BJ (cell line): Measurements from ENCODE around the gene OR10R2. TPM values are rescaled to one million over a fixed set of nuclear protein-coding genes. Genes with fewer than 3 reads are reported as not detected.

Source experiments
- CTCF ChIA-PET: fragments of 350-600 bp; formaldehyde crosslinking; extraction: SDS; loops from one replicate; lab custom pipeline; 2021; ENCODE audit warnings: antibody characterized with exemption, inconsistent platforms; lab: Yijun Ruan, JAX
- POLR2A ChIA-PET: fragments of 300-600 bp; sonication (Branson Sonifier 250); formaldehyde crosslinking; extraction: SDS; loops from one replicate; lab custom pipeline; 2021; ENCODE audit warnings: antibody characterized with exemption; lab: Charles Lee
- DNase-seq: peaks from one replicate; pipeline ENCODE4 v3.0.0-alpha.2; 2011; ENCODE audit warnings: low read depth
- H3K27me3 ChIP-seq: 2 replicates; pipeline ENCODE4 v1.6.0; 2011; ENCODE audit warnings: low read length; ENCODE audit not compliant: control insufficient read depth, insufficient read depth
- H3K36me3 ChIP-seq: 2 replicates; pipeline ENCODE4 v1.5.1; 2011; ENCODE audit warnings: low read length; ENCODE audit not compliant: control insufficient read depth, insufficient read depth
- H3K4me3 ChIP-seq: 2 replicates; pipeline ENCODE4 v1.5.1; 2011; ENCODE audit warnings: low read depth, mild to moderate bottlenecking, control low read depth, low read length
- polyA plus RNA-seq: library from polyadenylated mRNA; depleted of rRNA; stranded (reverse); fragments of >200 nt; gene quantifications from 2 replicates; pipeline ENCODE4 v1.2.3, GENCODE V29; 2011
- TF ChIP-seq, protein P1 (sequence below): IDR thresholded peaks from 2 replicates; pipeline ENCODE4 v1.5.1; 2011; ENCODE audit warnings: low read depth, mild to moderate bottlenecking, control low read depth, inconsistent platforms, low read length, moderate library complexity; ENCODE audit not compliant: insufficient read depth

The OR10R2 gene
- polyA plus RNA-seq, 1 experiment = not detected

DNA sequence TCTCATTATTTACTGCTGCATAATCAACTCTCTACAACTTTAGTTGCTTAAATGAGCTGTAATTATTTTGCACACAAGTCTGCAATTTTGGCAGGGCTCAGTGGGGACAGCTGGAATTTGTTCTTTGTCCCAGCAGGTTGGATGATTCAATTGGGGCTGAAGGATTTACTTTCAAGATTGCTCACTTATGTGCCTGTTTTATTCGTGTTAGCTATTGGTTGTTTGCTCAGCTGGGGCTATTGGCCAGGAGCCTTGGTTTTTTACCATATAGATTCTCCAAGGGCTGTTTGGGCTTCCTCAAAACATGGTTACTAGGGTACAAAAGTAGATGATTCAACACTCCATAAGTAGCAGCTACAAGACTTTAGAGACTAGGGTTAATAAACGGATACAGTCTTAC is 13.4 kb downstream of the OR10R2 start:
- ChIA-PET CTCF (interaction anchor here (0.9 kb wide), 1 partner anchor 25 kb away, joined by 3 read pairs; no protein-coding TSS in a partner anchor), POLR2A (no interaction called here)
- no peaks in the 10 kb centered on the region for H3K36me3 ChIP-seq
- DNase-seq = no peak
- TF ChIP-seq, protein P1, sequence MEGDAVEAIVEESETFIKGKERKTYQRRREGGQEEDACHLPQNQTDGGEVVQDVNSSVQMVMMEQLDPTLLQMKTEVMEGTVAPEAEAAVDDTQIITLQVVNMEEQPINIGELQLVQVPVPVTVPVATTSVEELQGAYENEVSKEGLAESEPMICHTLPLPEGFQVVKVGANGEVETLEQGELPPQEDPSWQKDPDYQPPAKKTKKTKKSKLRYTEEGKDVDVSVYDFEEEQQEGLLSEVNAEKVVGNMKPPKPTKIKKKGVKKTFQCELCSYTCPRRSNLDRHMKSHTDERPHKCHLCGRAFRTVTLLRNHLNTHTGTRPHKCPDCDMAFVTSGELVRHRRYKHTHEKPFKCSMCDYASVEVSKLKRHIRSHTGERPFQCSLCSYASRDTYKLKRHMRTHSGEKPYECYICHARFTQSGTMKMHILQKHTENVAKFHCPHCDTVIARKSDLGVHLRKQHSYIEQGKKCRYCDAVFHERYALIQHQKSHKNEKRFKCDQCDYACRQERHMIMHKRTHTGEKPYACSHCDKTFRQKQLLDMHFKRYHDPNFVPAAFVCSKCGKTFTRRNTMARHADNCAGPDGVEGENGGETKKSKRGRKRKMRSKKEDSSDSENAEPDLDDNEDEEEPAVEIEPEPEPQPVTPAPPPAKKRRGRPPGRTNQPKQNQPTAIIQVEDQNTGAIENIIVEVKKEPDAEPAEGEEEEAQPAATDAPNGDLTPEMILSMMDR = no peak
- H3K4me3 ChIP-seq = no peak overlapping the region
- H3K27me3 ChIP-seq = no peaks in the 10 kb centered on the region

GRCh38 chr1:158491316-158491715 is 19.3 kb downstream of the OR10R2 start:
- TF ChIP-seq, protein P1 = no peak
- no peak overlapping the region for H3K4me3 ChIP-seq
- ChIA-PET POLR2A (no interaction called here), CTCF (interaction anchor here (2.0 kb wide), 1 partner anchor 14 kb away, joined by 6 read pairs; no protein-coding TSS in a partner anchor)
- no peak for DNase-seq
- H3K36me3 ChIP-seq = no peaks in the 10 kb centered on the region
- H3K27me3 ChIP-seq = no peaks in the 10 kb centered on the region

- ChIA-PET POLR2A (no interaction called here), CTCF (interaction anchor here (2.0 kb wide), 1 partner anchor 13 kb away, joined by 6 read pairs; no protein-coding TSS in a partner anchor)
- H3K27me3 ChIP-seq = no peaks in the 10 kb centered on the region
- H3K36me3 ChIP-seq = no peaks in the 10 kb centered on the region
- TF ChIP-seq, protein P1 = no peak
- no peak for DNase-seq
- no peak overlapping the region for H3K4me3 ChIP-seq
Observed at GRCh38 chr1:158493054-158493453, 21.0 kb downstream of the OR10R2 start.

DNA sequence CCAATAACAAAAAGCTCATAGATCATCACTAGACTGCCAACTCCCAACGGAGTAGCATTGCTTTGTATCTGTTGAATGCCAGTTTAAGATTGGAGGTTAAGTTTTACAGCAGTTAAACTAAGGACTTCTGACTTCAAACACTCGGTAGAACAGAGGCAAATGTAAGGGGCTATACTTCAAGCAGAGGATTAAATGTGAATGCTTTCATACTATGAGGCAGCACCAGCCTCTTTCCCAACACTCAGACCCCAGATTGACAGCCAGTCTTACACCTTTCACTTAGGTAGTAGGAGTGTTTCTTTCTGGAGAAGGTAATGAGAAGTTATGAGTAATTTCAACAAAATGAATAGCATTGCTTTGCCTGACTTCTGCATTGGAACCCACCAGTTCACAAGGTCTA is 22.8 kb downstream of the OR10R2 start:
- H3K4me3 ChIP-seq = no peak overlapping the region
- no peaks in the 10 kb centered on the region for H3K36me3 ChIP-seq
- H3K27me3 ChIP-seq = no peaks in the 10 kb centered on the region
- DNase-seq = no peak
- CTCF ChIA-PET = no interaction called here
- TF ChIP-seq, protein P1 = no peak
- POLR2A ChIA-PET = no interaction called here

DNA sequence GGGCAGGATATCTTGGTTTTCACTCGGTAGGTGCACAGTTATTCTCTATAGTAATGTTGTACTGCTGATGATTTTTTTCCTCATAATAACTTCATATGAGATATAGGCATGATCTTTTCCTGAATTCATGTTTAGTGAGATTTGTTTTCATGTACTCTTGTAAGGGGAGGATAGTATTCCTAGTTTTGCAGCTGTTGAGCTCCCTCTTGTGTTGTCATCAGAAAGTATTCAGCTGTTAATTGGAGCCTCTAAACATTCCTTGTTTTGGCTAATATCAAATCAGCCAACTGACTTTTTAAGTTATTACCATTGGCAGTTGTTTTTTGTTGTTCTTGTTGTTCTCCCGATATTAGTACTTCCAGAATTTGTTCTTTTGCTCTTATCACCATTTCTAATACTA is 24.4 kb downstream of the OR10R2 start:
- no peak overlapping the region for H3K4me3 ChIP-seq
- CTCF ChIA-PET = interaction anchor here (0.7 kb wide), 1 partner anchor 9 kb away, joined by 3 read pairs; no protein-coding TSS in a partner anchor
- H3K27me3 ChIP-seq = no peaks in the 10 kb centered on the region
- TF ChIP-seq, protein P1 = no peak
- no peak for DNase-seq
- H3K36me3 ChIP-seq = no peaks in the 10 kb centered on the region
- POLR2A ChIA-PET = no interaction called here
